HG03432 (cell line): ENCODE data around the gene TLE7.

Source experiments
- ATAC-seq: cut with Tn5 transposase; IDR thresholded peaks from one replicate; pipeline ENCODE4 v1.9.1; 2021; ENCODE audit warnings: mild to moderate bottlenecking, moderate library complexity; ENCODE audit not compliant: unreplicated experiment

The TLE7 gene

GRCh38 chr16:71449020-71449419 is 7.2 kb upstream of the TLE7 start:
- ATAC-seq = no peak

- no peak for ATAC-seq
Measured at GRCh38 chr16:71448274-71448866, 6.5 kb upstream of the TLE7 start.

- no peak for ATAC-seq
Measured at GRCh38 chr16:71443714-71444113, 1.9 kb upstream of the TLE7 start.

GRCh38 chr16:71441348-71442050 is 355 bp downstream of the TLE7 start:
- ATAC-seq = no peak

- ATAC-seq = no peak
Measured at GRCh38 chr16:71440669-71441347, 1.0 kb downstream of the TLE7 start.

- ATAC-seq = no peak
Measured at GRCh38 chr16:71439523-71439922, 2.3 kb downstream of the TLE7 start.

- no peak for ATAC-seq
Measured at GRCh38 chr16:71436473-71436872, 5.4 kb downstream of the TLE7 start.

GRCh38 chr16:71432906-71433305 is 8.9 kb downstream of the TLE7 start:
- ATAC-seq = no peak

GRCh38 chr16:71431991-71432390 is 9.9 kb downstream of the TLE7 start:
- ATAC-seq = no peak

- no peak for ATAC-seq
Measured at GRCh38 chr16:71431176-71431575, 10.7 kb downstream of the TLE7 start.

GRCh38 chr16:71430744-71431143 is 11.1 kb downstream of the TLE7 start:
- no peak for ATAC-seq

GRCh38 chr16:71429581-71429980 is 12.3 kb downstream of the TLE7 start:
- ATAC-seq = no peak

- no peak for ATAC-seq
Measured at GRCh38 chr16:71428883-71429282, 13.0 kb downstream of the TLE7 start.

GRCh38 chr16:71428385-71428784 is 13.5 kb downstream of the TLE7 start:
- no peak for ATAC-seq

GRCh38 chr16:71426880-71427615 is 14.8 kb downstream of the TLE7 start:
- ATAC-seq = no peak

- ATAC-seq = peak; percentile 82
Measured at GRCh38 chr16:71426069-71426879, 15.6 kb downstream of the TLE7 start.

- no peak for ATAC-seq
Measured at GRCh38 chr16:71425746-71426068, 16.1 kb downstream of the TLE7 start.

- ATAC-seq = no peak
Measured at GRCh38 chr16:71424626-71425025, 17.2 kb downstream of the TLE7 start.

GRCh38 chr16:71423865-71424264 is 18.0 kb downstream of the TLE7 start:
- no peak for ATAC-seq

GRCh38 chr16:71423016-71423415 is 18.8 kb downstream of the TLE7 start:
- ATAC-seq = no peak

- no peak for ATAC-seq
Measured at GRCh38 chr16:71421911-71422310, 19.9 kb downstream of the TLE7 start.
